ENCODE measurements around the gene CACNA1A.
"Not testable (repeated sequence)": the region's sequence is repeated elsewhere in the genome, so short reads cannot be mapped to it uniquely, and the experiment has no call there.

CACNA1A gene

GRCh38 chr19:13215572-13216380, 290.5 kb downstream of the CACNA1A start:
- DNase-seq = no peak

- no peak for DNase-seq
These were observed 292.1 kb downstream of the CACNA1A start for GRCh38 chr19:13214036-13214730.

GRCh38 chr19:13212759-13213330, 293.4 kb downstream of the CACNA1A start:
- no peak for DNase-seq

GRCh38 chr19:13211426-13212308, 294.6 kb downstream of the CACNA1A start:
- no peak for DNase-seq

- no peak for DNase-seq
These were observed 295.3 kb downstream of the CACNA1A start for GRCh38 chr19:13210941-13211340.

GRCh38 chr19:13210339-13210775, 295.9 kb downstream of the CACNA1A start:
- no peak for DNase-seq

GRCh38 chr19:13209484-13210338, 296.6 kb downstream of the CACNA1A start:
- DNase-seq = no peak

- DNase-seq = no peak
These were observed 297.4 kb downstream of the CACNA1A start for GRCh38 chr19:13208672-13209483.

- no peak for DNase-seq
These were observed 298.2 kb downstream of the CACNA1A start for GRCh38 chr19:13207846-13208671.

GRCh38 chr19:13207237-13207845, 298.9 kb downstream of the CACNA1A start:
- DNase-seq = no peak

- DNase-seq = no peak
These were observed 299.7 kb downstream of the CACNA1A start for GRCh38 chr19:13206587-13206986.

GRCh38 chr19:13202112-13202511, 304.2 kb downstream of the CACNA1A start:
- not testable (repeated sequence) for DNase-seq

- no peak for DNase-seq
These were observed 307.6 kb downstream of the CACNA1A start for GRCh38 chr19:13198634-13199033.

- no peak for DNase-seq
These were observed 310.6 kb downstream of the CACNA1A start for GRCh38 chr19:13195678-13196077.

GRCh38 chr19:13190781-13191540, 315.3 kb downstream of the CACNA1A start:
- no peak for DNase-seq

- no peak for DNase-seq
These were observed 316.7 kb downstream of the CACNA1A start for GRCh38 chr19:13189600-13189999.

GRCh38 chr19:13187419-13187818, 318.9 kb downstream of the CACNA1A start:
- DNase-seq = no peak

- DNase-seq = not testable (repeated sequence)
These were observed 319.6 kb downstream of the CACNA1A start for GRCh38 chr19:13186688-13187087.

Measured in NCI-H1436 treated with DMSO at 0.1 percent for 48 hours (cell line).